ENCODE measurements around the gene HSPB7.
"Not testable (repeated sequence)": the region's sequence is repeated elsewhere in the genome, so short reads cannot be mapped to it uniquely, and the experiment has no call there.

The HSPB7 gene

DNA sequence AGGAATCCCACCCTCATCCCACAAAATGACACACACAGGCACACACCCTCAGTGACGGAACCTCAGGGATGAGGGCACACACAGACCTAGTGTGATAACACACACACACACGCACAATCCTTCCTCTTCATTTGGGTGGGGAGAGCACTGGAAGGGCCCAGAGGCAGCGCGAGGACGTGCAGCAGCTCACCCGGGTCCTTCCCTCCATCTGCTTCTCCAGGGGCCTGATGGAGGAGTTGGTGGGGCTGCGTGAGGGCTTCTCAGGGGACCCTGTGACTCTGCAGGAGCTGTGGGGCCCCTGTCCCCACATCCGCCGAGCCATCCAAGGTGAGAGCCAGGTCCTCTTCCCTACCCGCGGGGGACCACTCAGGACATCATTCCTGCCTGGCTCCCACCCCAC is 4.5 kb upstream of the HSPB7 start:
- DNase-seq (ENCODE audit: low read depth in 2 of 2) = no peak

DNA sequence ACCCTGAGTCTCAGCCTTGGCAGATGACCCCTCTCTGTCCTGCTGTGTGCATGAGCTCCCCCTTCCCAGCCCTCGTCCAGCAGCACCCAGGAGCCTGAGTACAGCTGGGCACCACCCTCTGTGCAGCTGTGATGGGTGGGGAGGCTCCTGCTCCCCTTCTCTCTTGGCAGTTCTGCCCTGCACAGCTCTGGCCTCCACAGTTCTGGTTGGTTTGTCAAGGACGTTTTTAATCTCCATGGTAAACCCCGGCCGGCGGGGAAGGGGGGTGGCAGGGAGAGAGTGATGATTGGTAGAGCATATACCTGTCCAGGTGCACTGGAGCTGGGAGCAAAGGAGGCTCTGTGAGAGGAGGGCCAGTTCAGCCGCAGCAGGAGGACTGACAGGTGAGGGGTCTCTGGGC is 3.8 kb upstream of the HSPB7 start, which contains the start of gene CLCNKA:
Gene CLCNKA (plus strand): TSS at position 356 of the 400 bp plus-strand sequence. CDS start 584 bp downstream, outside the sequence.
- no peak for DNase-seq (ENCODE audit: low read depth in 2 of 2)

DNA sequence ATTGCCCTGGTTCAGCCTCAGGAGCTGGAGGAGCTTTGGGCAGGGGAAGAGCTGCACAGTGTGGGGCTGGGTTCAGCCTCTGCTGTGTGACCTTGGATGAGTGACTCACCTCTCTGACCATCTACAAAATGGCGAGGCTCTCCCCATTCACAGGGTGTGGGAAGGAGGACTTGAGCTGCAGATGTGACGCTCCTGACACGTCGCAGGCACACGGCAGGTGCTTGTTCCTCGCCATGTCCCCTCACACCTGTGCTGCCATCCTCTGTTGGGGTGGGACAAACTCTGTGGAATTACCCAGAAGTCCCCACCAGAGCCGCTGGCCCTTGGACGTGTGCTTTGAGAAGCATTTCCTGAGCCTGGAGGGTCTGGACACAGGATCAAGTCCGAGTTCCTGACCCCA is 3.0 kb upstream of the HSPB7 start:
- not testable (repeated sequence) for DNase-seq (ENCODE audit: low read depth in 2 of 2)

DNA sequence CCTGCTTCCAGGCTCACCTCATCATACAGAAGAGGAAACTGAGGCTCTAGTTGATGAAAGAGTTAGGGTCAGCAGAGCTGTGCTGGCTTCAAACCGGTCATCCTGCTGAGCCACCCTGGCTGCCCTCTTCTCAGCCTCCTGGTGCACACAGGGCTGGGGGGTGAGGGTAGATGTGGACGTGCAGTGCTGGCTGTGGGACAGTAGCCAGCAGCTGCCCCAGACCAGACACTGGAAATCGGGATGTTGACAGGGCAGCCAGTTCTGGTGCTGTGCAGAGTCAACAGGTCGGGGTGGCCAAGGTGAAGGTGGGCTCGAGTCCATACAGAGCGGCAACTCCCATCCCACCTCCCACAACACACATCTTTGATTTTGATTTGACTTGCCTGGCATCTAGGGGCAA is 2.5 kb upstream of the HSPB7 start:
- DNase-seq (ENCODE audit: low read depth in 2 of 2) = no peak

DNA sequence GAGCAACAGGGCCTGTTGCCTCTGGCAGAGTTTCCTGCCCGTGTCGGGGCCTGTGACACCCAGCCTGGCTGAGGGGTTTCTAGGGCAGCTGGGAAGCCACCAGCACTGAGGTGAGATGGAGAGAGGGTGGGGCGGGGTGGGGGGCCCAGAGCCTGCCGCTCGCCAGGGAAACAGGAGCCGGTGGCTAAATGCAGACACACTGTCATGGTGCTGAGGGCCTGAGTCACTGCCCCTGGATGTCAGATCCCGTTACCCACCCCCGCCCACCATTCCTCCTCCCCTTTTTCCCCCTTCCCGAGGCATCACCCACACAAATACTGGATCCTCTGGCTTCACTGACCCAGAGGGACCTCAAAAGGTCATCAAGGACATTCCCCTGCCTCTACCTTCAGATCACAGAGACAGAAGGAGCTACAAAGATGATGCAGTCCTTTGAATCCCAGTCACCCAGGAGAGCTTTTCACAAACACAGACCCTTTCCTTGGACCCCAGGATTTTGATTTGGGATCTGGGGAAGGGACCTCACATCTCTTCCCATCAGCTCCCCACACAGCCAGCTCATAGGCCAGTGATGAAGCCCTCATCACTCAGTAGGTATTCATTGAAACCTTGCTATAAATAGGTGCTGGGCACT is 1.9 kb upstream of the HSPB7 start:
- DNase-seq (ENCODE audit: low read depth in 2 of 2) = no peak

DNA sequence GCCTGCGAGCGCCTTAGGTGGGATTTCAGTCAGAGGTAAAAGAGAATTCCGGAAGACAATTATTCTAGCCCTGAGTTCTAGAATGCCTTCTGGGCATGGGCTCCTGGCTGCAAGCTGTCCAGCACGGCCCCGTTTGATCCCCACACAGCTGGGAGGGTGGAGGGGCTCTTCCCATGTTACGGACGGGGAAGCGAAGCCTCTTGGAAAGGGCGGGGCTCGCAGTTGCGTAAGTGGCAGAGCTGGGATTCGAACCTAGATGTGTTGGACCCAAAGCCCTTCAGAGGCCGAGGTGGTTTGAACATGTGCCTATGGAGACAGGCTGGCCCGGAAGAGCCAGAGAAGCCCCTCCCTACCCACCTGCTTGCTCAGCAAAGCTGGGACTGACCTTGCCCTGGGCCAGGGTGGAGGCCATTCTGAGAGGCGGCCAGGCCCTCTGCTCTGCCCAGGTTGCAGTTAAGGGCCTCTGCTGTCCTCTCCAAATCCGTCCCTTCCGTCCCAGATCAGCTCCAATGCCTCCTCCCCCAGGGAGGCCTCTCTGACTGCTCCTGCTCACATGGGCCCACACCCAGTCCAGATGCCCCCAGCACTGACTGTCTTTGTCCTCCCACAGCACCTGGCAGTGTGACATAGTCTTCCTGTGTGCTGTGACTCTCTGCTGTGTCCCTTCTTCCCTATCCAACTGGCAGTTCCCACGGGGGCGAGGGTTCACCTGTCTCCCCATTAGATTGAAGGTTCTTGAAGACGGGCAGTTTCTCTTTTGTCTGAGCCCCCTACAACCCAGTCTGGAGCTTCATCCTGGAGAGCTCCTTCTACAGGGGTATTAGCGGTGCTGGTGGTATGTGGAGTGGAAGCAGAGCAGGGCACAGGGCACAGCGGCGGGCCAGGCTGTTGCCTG is 1.2 kb upstream of the HSPB7 start:
- no peak for DNase-seq (ENCODE audit: low read depth in 2 of 2)

DNA sequence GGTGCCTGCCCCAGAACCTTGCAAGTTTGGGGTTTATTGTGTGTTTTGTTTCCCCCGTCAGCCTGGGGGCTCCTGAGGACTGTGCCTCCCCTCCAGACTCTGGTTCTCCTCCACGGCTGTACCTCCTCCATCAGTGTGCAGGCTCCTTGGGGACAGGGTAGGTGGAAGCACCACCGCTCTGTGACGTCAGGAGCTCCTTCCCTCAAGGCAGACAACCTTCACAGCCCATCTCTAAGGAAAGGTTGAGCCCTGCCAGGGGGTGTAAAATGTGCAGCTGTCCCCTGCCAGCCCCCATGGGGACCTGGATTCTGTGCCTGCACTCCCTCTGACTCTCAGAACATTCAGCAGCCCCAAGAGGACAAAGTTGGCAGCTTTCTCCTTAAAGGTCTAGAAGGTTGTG is 465 bp upstream of the HSPB7 start:
- DNase-seq (ENCODE audit: low read depth in 2 of 2) = no peak

DNA sequence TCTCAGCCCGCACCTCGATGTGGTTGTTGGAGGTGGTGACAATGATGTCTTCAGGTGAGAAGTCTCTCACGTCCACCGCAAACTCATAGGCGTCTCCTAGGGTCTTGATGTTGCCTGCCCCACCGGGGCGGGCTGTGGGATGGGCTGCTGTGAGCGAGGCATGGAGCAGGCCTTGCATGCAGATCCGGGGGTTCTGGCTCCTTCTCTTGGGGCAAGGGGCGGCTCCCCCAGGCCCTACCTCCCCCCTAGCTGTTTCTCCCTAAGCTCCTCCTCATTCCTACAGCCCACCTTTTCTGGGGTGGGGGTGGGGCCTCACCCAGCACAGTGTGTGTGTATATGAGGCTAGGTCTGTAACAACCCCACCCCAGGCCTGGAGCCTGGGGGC is 775 bp downstream of the HSPB7 start:
- no peak for DNase-seq (ENCODE audit: low read depth in 2 of 2)

DNA sequence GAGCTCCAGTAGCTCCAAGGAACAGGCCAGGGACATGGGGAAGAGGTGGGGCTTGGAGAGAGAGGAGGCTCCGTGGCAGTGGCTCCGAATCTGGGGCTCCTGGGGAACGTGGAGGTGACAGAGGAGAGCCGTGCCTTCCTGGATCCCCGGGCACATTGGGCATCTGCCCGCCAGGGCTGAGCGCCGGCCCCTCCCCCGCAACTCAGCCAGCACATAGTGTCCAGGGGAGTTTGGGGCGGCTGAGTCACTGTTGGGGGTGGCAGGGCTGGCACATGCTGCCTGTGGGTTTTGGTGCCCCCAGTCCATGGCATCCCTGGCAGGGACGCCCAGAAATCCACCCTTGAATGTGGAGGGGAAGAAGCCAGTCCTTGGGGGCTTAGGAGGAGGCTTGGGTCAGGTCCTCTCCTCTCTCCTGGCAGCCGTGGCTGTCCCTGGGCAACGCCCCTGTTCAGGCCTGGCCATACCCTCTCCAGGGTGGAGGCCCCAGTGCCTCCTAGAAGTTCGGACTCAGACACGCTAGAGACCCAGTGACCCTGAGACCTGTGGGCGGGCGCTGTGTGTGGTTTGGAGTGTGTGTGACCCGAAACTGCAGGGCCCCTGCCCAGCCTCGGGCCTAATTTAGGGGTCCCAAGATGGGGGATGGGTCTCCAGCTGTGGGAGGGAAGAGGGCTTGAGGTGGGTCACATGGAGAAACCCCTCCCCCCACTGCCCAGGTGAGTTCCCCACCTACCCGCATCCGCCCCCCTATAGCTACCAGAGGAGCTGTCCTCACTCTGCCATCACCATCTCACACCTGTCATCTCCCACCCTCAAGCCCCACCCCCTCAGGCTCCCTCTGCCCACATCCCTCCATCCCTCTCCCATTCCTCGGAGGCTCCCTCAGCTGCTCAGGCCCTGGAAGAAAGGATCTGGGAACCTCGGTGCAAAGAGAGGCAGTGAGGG is 1.6 kb downstream of the HSPB7 start:
- DNase-seq (ENCODE audit: low read depth in 2 of 2) = no peak

DNA sequence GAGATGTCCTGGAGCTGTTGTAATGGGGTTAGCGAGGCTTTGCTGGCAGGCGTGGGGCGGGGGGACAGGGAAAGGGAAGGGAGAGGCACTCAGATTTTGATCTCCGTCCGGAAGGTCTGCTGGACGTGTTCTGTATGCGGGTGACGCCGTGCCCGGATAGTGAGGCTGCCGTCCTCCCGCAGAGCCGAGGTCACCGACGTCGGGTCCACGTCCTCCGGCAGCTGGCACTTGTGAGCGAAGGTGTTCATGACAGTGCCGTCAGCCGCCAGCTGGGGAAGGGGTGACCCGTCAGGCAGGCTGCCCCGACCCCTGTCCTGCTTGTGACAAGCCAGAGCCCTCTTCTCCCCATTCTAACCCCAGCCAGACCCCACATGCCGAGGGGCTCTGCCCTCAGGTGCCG is 2.4 kb downstream of the HSPB7 start:
- no peak for DNase-seq (ENCODE audit: low read depth in 2 of 2)

DNA sequence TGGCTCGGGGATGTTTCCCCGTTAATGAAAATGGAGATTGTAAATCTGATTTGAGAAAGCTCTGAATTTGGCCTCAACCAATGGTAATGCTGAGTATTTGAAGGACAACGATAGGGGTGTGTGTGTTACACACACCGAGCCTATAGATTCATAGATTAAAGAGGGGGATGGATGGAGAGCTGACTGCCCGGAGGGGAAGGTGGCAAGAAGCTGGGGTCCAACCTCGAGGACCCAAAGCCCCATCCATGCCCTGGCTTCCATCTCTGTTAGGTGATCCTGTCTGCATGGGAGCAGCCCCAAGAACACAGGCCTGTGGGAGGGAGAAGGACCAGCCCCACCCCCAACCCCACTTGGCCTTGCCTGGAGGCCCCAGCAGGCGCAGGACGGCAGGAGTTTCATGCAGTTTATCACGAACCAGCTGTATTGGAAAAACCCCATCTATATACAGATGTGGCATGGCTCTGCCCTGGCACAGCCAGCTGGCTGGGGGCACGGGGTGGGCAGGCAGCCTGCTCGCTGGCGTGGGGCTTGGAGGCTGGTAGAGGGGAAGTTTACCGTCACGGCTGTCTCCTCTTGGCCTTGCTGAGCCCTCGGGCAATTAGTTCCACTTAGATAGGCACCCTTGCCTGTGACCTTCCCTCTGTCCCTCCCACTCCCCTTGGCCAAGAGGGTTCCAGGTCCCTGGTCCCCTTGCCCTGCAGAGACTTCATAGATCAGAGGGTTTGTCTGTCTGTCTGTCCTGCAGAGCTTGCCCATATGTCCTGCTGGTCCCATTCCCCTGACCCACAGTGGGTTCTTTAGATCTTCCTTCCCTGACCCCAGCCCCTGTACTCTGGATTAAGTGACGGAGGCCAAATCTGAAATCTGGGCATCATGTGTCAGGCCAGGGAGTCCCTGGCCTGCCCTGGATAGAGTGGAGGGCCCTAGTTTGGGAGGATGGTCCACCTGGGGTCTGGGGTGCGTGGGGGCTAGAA is 3.0 kb downstream of the HSPB7 start:
- no peak for DNase-seq (ENCODE audit: low read depth in 2 of 2)

DNA sequence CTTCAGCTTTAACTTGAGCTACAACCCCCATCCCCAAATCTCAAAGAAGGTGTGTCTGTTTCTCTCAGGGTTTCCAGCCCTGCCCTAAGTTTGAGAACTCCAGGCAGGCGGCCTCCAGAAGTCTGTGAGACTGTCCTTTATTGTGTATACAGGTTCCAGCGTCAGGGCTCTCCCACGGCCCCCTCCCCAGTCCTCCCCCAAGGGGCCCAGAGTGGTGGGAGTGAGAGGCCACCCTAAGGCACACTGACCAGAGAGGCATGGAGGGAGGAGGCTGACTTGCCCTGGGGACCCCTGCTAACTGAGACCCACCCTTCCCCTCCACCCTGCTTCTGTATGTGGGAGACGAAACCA is 4.0 kb downstream of the HSPB7 start:
- no peak for DNase-seq (ENCODE audit: low read depth in 2 of 2)

DNA sequence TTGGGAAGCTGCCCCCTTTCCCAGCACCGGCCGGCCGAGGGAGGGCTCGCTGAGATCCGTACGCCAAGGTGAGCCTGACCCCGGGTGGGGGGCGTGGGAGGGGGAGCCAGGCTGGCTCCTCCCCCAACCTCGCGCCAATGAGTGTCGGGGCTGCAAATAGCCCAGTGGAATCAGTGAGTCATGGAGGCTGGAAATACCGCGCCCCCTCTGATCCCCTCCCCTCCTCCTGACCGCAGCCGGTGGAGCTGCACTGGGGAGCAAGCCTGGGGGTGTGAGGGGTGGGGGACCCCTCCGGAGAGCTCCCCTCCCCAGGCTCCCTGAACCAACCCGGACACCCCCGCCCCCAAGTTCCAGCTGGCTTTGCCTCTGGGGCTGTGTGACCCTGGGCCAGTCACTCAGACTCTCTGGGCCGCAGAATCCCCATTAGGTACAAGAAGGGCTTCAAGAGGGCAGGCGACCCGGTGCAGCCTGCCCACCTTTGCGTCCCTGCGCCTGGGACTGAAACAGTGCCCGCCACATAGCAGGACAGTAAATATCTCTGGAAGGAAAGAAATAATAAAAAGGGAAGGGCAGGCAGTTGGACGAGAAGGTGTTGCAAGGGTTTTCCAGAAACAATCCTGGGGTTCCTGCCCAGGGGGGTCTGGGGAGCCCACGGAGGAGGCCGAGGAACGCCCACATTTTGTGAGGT is 4.5 kb downstream of the HSPB7 start:
- DNase-seq (ENCODE audit: low read depth in 2 of 2) = peak; percentile 57 to 63

DNA sequence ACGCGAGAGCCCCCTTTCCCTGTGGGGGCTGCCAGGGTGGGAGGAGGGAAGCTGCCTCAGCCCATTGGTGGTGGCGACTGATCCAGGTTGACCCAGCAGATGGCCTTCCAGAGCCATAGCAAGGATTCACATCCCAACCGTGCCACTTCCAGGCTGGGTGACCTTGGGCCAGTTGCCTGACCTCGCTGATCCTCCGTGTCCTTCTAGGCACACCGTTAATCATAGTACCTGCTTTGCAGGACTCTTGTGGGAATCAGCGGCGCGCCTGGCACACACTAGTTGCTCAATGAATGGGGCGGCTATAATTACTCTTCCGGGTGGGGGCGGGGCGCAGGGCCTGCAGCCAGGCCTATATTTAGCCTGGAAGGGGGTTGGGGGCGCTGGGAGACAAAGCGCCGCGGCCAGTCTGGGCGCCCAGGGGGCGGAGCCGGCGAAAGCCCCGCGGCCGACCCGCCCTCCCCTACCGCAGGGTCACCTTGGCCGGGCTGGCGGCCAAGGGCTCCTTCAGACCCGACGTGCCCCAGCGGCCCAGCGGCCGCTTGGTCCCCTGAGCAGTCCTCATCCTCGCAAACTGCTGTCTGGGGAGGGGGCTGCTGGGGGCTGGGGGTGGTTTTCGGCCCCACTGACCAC is 5.1 kb downstream of the HSPB7 start:
- no peak for DNase-seq (ENCODE audit: low read depth in 2 of 2)

DNA sequence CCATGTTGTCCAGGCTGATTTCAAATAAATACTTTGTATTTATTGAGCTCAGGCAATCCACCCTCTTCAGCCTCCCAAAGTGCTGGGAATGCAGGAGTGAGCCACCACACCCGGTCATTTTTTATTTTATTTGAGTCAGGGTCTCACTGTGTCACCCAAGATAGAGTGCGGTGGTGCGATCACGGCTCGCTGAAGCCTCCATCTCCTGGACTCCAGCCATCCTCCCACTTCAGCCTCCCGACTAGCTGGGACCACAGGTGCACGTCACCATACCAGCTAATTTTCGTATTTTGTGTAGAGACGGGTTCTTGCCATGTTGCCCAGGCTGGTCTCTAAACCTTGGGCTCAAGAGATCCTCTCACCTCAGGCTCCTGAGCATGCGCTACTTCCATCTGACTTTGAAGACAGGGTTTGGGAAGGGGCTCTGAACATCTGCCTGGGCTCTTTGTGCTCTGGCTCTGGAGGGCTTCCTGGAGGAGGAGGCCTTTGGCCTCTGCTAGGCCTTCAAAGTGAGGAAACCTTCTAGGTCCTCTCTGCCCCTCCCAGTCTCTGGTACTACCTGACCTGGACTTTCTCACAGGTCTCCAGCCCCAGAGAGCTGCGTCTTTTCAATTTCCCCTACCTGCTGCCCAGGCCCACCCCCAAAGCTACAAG is 5.8 kb downstream of the HSPB7 start:
- DNase-seq (ENCODE audit: low read depth in 2 of 2) = no peak

DNA sequence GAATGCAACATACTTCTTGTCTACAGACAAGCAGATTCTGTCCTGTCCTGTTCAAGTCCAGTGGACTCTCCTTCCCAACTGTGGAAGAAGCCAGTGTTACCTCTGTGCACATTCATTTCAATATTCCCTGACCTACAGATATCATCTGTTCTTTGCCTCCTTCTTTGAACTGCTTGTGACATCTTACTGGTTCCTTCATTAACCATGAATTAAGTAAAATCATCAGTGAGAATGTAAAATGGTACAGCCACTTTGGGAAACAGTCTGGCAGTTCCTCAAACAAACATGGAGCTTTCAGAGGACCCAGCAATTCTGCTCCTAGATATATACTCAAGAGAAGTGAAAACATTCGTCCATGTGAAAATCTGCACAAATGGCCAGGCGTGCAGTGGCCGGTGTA is 7.0 kb downstream of the HSPB7 start:
- DNase-seq (ENCODE audit: low read depth in 2 of 2) = no peak

DNA sequence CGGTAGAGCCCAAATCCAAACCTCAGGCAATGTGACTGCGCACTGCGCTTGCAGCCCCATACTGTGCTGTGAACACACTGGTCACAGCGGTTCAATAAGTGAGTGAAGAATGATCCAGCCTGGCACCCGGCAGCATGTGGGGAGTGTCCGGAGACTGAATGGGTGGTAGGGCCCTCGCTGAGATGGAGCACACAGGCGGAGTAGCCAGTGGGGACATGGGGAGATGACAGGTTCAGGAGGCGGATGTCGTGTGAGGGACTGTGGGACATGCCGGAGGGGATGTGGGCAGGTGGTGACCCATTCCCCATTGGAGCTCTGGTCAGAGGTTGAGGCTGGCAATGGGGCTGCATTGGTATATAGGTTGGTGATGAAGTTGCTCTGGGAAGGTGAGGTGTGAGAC is 8.2 kb downstream of the HSPB7 start:
- DNase-seq (ENCODE audit: low read depth in 2 of 2) = no peak

DNA sequence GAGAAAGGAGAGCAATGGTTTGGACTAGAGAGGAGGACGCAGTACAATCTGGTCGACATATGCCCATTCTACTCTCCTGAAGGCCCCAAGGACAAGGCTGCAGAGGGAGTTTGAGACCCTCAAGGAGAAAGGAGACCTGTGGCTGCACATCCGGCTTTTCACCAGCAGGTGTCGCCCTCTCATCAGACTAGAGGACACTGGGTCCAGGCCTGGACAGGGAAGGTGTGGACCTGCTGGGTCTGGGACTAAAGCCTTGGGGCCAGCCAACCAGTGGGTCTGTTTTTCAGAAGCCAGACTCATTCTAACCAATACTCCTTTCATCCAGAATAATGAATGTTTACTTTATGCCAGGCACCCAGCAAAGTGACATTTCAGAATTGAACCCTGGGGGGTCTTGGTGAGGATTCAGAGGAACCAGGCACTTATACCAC is 8.8 kb downstream of the HSPB7 start:
- peak; percentile 45 to 64 for DNase-seq (ENCODE audit: low read depth in 2 of 2)

DNA sequence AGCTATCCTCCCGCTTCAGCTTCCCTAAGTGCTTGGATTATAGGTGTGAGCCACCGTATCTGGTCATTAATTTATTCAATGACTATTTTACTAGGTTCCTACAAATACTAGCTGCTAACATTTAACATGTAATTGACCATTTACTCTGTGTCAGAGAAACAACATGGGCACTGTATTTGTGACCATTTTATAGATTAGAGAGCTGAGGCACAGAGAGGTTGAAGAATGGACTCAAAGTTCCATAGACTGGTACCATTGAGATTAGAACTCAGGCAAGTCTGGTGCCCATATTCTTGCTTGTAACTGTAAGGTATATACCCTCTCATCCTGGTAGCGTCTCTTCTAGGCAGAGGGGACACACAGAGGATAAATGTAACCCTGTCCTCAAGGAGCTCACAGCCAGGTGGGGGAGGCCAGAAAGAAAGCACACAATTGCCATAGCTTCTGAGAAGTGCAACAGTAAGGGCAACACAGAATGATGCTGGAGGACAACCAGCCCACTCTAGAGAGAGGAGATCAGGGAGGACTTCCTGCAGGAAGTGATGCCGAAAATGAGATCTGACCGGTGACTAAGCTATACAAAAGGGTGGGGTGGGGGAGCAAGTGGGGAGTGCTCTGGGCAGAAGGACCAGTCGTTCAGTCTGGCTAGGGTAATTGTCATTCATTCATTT is 10.0 kb downstream of the HSPB7 start:
- no peak for DNase-seq (ENCODE audit: low read depth in 2 of 2)
